BLaER1 (cell line): ENCODE data around the gene GNAO1.
A peak's percentile ranks its signal among the peaks of the same experiment; 100 is the strongest.

Experiments used
- H3K27ac ChIP-seq: shearing (Covaris generic); formaldehyde crosslinking; 2 replicates; pipeline ENCODE4 v1.8.1; 2022
- H3K27me3 ChIP-seq: shearing (Covaris generic); formaldehyde crosslinking; 2 replicates; pipeline ENCODE4 v1.8.1; 2022
- H3K36me3 ChIP-seq: shearing (Covaris generic); formaldehyde crosslinking; 2 replicates; pipeline ENCODE4 v1.8.1; 2022
- H3K4me1 ChIP-seq: shearing (Covaris generic); formaldehyde crosslinking; 2 replicates; pipeline ENCODE4 v1.8.1; 2022
- H3K4me2 ChIP-seq: shearing (Covaris generic); formaldehyde crosslinking; 2 replicates; pipeline ENCODE4 v1.8.1; 2022
- H3K4me3 ChIP-seq: shearing (Covaris generic); formaldehyde crosslinking; 2 replicates; pipeline ENCODE4 v1.8.1; 2022
- H3K9ac ChIP-seq: shearing (Covaris generic); formaldehyde crosslinking; 2 replicates; pipeline ENCODE4 v1.8.1; 2022
- H3K9me3 ChIP-seq: shearing (Covaris generic); formaldehyde crosslinking; 2 replicates; pipeline ENCODE4 v1.8.1; 2022
- H4K20me1 ChIP-seq: shearing (Covaris generic); formaldehyde crosslinking; 2 replicates; pipeline ENCODE4 v1.8.1; 2022
- Cebpa-rat ChIP-seq: shearing (Covaris generic); IDR thresholded peaks from 2 replicates; pipeline ENCODE4 v1.8.1; 2022

GNAO1 gene

GRCh38 chr16:56262551-56263245, 71.4 kb downstream of the GNAO1 start:
- H3K36me3 ChIP-seq: no peaks in the 10 kb centered on the region
- TF ChIP-seq Cebpa-rat: no peak
- peaks cover 62% of the 10 kb centered on the region for H3K4me1 ChIP-seq
- no peaks in the 10 kb centered on the region for H3K27me3 ChIP-seq
- H3K4me3 ChIP-seq: 0 out of 2 replicates have a peak overlapping the region, but pooled peaks have one; percentile 41
- peak overlapping the region; percentile 88 for H3K4me2 ChIP-seq
- H4K20me1 ChIP-seq: no peaks in the 10 kb centered on the region
- no peak overlapping the region for H3K27ac ChIP-seq
- H3K9me3 ChIP-seq: no peaks in the 10 kb centered on the region
- no peak overlapping the region for H3K9ac ChIP-seq

- no peaks in the 10 kb centered on the region for H3K9me3 ChIP-seq
- H3K27me3 ChIP-seq: no peaks in the 10 kb centered on the region
- peaks cover 67% of the 10 kb centered on the region for H3K4me1 ChIP-seq
- TF ChIP-seq Cebpa-rat: no peak
- no peaks in the 10 kb centered on the region for H3K36me3 ChIP-seq
- H4K20me1 ChIP-seq: no peaks in the 10 kb centered on the region
- H3K9ac ChIP-seq: no peak overlapping the region
- no peak overlapping the region for H3K27ac ChIP-seq
- peak overlapping the region; percentile 88; the same call in 1 of the 2 replicates for H3K4me2 ChIP-seq
- H3K4me3 ChIP-seq: no peak overlapping the region
Observed at GRCh38 chr16:56263711-56264608, 72.7 kb downstream of the GNAO1 start.

DNA sequence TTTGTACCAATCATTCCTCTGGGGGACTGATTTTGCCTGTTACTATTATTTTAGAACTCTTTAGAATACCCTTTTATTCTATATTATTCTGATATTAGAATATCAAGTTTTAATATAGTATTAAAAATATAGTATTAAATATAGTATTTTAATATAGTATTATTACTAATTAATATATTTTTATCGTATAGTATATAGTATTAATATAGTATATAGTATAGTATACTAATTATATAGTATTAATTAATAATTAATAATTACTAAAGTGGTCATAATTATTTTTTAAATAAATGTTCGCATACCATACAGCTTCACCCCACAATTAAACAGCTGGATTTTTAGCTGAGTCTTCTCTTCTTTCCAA, 73.3 kb downstream of the GNAO1 start:
- H3K4me3 ChIP-seq: no peak overlapping the region
- peak overlapping the region; percentile 36; the same call in 1 of the 2 replicates for H3K4me2 ChIP-seq
- peaks cover 74% of the 10 kb centered on the region for H3K4me1 ChIP-seq
- TF ChIP-seq Cebpa-rat: no peak
- H4K20me1 ChIP-seq: no peaks in the 10 kb centered on the region
- H3K9me3 ChIP-seq: no peaks in the 10 kb centered on the region
- no peak overlapping the region for H3K27ac ChIP-seq
- no peaks in the 10 kb centered on the region for H3K27me3 ChIP-seq
- no peaks in the 10 kb centered on the region for H3K36me3 ChIP-seq
- H3K9ac ChIP-seq: no peak overlapping the region

DNA sequence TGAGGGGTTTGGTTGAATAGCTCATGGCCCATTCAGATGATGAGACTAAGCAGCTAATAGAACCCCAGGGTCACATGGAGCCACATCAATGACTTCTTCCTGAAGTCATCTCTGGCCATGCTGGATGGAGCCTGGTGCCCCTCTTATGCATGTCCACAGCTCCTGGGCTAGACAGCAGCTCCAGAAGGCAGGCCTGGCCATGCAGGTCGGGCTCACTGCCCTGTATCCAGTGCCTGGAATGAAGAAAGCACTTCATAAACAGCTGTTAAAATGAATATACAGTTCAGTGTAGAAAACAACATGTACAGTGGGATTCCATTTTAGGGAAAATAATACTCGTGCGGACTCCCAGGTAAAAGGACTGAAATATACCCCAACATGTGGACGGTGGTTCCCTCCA, 73.9 kb downstream of the GNAO1 start:
- Histone ChIP-seq H3K36me3 (no peaks in the 10 kb centered on the region), H3K27ac (no peak overlapping the region), H3K4me2 (peak overlapping the region; percentile 36; the same call in 1 of the 2 replicates), H3K9me3 (no peaks in the 10 kb centered on the region), H4K20me1 (no peaks in the 10 kb centered on the region), H3K9ac (no peak overlapping the region), H3K4me3 (no peak overlapping the region), H3K4me1 (peaks cover 79% of the 10 kb centered on the region), H3K27me3 (no peaks in the 10 kb centered on the region)
- no peak for TF ChIP-seq Cebpa-rat

DNA sequence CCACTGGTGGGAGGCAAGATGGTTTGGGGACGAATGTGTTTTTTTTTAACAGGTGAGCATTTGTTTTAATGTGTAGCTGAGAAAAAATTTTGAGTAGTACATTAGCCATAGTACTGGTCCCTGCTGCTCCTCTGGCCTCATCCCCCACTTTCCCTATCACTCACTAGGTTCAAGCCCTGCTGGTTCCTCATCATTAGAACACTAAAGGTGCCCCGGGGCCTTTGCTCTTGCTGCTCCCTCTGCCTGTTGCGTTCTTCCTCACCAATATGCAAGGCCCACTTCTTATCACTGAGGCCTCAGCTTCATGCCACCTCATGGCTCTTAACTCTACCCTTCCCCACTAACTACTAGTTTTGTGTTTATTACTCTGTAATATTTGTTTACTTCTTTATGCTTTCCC, 74.5 kb downstream of the GNAO1 start:
- Histone ChIP-seq H3K4me1 (peaks cover 78% of the 10 kb centered on the region), H3K27ac (no peak overlapping the region), H3K27me3 (no peaks in the 10 kb centered on the region), H3K9ac (no peak overlapping the region), H3K4me2 (peak overlapping the region; percentile 71), H3K4me3 (no peak overlapping the region), H3K36me3 (no peaks in the 10 kb centered on the region), H3K9me3 (no peaks in the 10 kb centered on the region), H4K20me1 (no peaks in the 10 kb centered on the region)
- TF ChIP-seq Cebpa-rat: no peak

DNA sequence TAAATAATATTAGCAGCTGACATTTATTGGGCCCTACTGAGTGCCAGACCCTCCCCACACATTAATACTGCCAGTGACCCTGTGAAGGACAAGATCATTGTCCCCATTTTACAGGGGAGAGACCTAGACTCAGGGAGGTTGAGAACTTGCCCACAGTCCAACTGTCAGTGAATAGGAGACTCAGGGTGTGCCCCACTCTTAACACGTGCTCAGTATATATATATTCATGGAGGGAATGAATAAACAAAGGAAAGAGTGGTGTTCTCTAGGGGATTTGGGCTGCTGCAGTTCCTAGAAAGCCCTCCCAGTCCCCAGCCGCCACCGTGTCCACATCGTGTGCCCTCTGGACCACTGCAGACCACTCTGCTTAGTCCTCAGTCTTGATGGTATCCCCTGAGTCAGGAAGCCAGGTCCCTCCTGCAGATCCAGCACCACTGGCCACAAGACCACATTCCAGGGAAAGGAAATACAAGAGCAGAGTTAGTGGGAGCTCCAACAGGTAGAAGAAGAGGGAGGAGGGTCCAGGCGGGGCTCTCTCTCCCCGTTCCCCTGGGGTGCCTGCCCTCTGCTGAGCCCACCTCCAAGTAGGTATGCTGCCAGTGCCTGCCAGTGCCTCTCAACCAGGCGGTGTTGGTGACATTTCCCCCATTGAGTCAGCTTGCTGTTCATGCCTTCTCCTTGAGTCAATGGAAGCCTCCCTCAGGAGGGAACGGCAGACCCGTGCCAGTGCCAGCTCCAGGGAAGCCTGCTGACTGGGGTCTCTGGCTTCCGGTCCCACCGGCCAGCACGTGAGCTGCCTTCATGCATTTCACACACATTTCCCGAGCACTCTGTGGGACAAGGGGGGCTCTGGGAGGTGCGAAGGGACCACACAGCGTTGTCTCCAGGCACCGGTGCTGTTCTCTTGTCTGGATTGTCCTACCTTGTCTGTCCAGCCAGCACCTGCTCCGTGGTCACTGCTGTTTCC, 75.6 kb downstream of the GNAO1 start:
- H3K36me3 ChIP-seq: no peaks in the 10 kb centered on the region
- H3K4me2 ChIP-seq: peak overlapping the region; percentile 71
- H3K4me3 ChIP-seq: no peak overlapping the region
- no peak overlapping the region for H3K27ac ChIP-seq
- no peaks in the 10 kb centered on the region for H3K9me3 ChIP-seq
- H4K20me1 ChIP-seq: no peaks in the 10 kb centered on the region
- no peak for TF ChIP-seq Cebpa-rat
- peaks cover 66% of the 10 kb centered on the region for H3K4me1 ChIP-seq
- no peaks in the 10 kb centered on the region for H3K27me3 ChIP-seq
- H3K9ac ChIP-seq: no peak overlapping the region

DNA sequence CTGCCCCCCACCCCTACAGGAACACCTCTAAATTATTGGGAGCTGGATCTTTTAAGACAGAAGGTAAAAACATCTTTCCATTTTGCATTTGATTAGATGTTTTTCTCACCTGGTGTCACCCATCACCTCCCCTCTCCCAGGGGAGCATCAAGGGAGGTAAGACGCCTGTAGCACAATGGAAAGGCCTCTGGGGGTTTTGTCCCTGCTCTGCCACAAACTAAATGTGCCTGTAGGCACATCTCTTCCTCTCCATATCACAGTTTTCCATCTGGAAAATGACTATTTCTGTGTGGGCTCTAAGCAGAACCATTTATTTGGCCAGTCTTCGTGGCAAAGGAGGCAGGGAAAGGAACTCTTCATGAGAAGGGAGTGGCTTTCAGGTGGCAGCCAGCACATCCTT, 76.6 kb downstream of the GNAO1 start:
- H3K36me3 ChIP-seq: no peaks in the 10 kb centered on the region
- no peak overlapping the region for H3K9ac ChIP-seq
- H3K4me3 ChIP-seq: no peak overlapping the region
- no peak overlapping the region for H3K27ac ChIP-seq
- H3K4me1 ChIP-seq: peaks cover 56% of the 10 kb centered on the region
- peak overlapping the region; percentile 55; the same call in 1 of the 2 replicates for H3K4me2 ChIP-seq
- TF ChIP-seq Cebpa-rat: no peak
- peaks cover 3% of the 10 kb centered on the region; the same call in 1 of the 2 replicates for H3K9me3 ChIP-seq
- no peaks in the 10 kb centered on the region for H4K20me1 ChIP-seq
- H3K27me3 ChIP-seq: no peaks in the 10 kb centered on the region

GRCh38 chr16:56268799-56269198, 77.5 kb downstream of the GNAO1 start:
- Histone ChIP-seq H3K27me3 (no peaks in the 10 kb centered on the region), H3K9ac (no peak overlapping the region), H3K4me3 (no peak overlapping the region), H4K20me1 (no peaks in the 10 kb centered on the region), H3K4me1 (peaks cover 47% of the 10 kb centered on the region), H3K9me3 (peaks cover 7% of the 10 kb centered on the region), H3K4me2 (peak overlapping the region; percentile 55), H3K36me3 (no peaks in the 10 kb centered on the region), H3K27ac (no peak overlapping the region)
- TF ChIP-seq Cebpa-rat: no peak

DNA sequence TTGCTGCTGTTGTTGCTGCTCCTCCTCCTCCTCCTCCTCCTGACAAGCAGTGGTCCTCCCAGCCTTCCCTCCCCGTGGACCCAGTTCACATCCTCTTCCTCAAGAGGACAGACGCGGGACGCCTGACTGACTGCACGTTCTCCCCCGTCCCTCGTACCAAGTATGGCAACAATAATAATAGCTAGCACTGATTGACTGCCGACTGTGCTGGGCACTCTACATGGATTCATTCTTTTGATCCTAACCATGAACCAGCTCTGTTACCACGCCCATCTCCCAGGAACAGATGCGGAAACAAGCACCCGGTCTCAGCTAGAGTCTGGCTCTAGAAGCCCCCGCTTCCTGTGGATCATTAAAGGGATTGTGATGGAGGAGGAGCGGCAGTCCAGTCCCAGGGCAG, 78.0 kb downstream of the GNAO1 start:
- no peak overlapping the region for H3K27ac ChIP-seq
- H3K27me3 ChIP-seq: no peaks in the 10 kb centered on the region
- no peak overlapping the region for H3K9ac ChIP-seq
- H4K20me1 ChIP-seq: no peaks in the 10 kb centered on the region
- peak overlapping the region; percentile 55 for H3K4me2 ChIP-seq
- no peaks in the 10 kb centered on the region for H3K36me3 ChIP-seq
- TF ChIP-seq Cebpa-rat: no peak
- peaks cover 11% of the 10 kb centered on the region for H3K9me3 ChIP-seq
- H3K4me1 ChIP-seq: peaks cover 45% of the 10 kb centered on the region
- no peak overlapping the region for H3K4me3 ChIP-seq
